ENCODE data around the gene RPS6KA4.
"Not testable (repeated sequence)": the region's sequence is repeated elsewhere in the genome, so short reads cannot be mapped to it uniquely, and the experiment has no call there.

Gene RPS6KA4

DNA sequence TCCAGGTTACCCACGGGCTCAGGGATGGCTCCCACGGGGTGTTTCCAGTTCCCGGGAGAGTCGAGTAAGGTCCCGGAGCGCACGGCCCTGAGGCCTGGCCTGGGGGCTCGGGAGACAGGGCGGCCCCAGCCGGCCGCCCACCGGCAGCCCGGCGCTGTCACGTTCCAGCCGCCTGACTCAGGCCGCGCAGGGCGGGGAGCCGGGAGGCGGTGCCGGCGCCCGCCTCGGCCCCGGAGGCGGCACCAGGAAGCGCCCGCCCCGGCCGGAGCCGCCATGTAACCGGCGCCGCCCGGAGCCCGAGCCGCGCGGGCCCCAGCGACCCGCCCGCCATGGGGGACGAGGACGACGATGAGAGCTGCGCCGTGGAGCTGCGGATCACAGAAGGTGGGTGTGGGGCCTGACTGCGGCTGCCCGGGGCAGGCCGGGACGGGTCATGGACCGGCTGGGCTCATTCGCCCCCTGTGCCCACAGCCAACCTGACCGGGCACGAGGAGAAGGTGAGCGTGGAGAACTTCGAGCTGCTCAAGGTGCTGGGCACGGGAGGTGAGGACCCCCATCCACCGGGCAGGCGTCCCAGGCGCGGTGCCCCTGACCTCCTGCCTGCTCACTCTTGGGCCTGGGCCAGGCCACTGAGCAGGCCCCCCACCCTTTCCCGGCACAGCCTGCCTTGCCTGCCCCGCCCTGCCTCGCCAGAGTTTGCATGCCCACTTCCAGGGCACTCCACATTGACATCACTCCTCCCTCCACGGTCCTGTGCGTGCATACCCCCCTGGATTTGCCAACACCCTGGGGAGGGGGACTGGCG is at the start of gene RPS6KA4:
RPS6KA4 (plus strand) TSS at position 256 of the 805 bp plus-strand sequence; CDS start at position 330, 74 bp downstream.
- Histone ChIP-seq H3K9me3 (no peaks in the 10 kb centered on the region), H3K4me1 (peaks cover 77% of the 10 kb centered on the region), H4K20me1 (peaks cover 19% of the 10 kb centered on the region; the same call in 1 of the 2 replicates), H3K9ac (peak within 1 kb of the TSS; percentile 80), H3K27ac (peak within 1 kb of the TSS; percentile 83), H3K4me3 (peak within 1 kb of the TSS; percentile 76), H3K36me3 (peaks cover 34% of the 10 kb centered on the region), H3K27me3 (no peaks in the 10 kb centered on the region), H3K4me2 (peak within 1 kb of the TSS; percentile 99)
- TF ChIP-seq Cebpa-rat (IDR thresholded peaks at IDR 0.05) = no peak

GRCh38 chr11:64312947-64313346 is 46.0 kb upstream of the RPS6KA4 start:
- Histone ChIP-seq H4K20me1 (peaks cover 49% of the 10 kb centered on the region), H3K27me3 (no peaks in the 10 kb centered on the region), H3K36me3 (peaks cover 54% of the 10 kb centered on the region), H3K9me3 (no peaks in the 10 kb centered on the region), H3K27ac (peak overlapping the region; percentile 44; the same call in 1 of the 2 replicates), H3K4me1 (peaks cover 21% of the 10 kb centered on the region), H3K4me3 (no peak overlapping the region), H3K4me2 (no peak overlapping the region), H3K9ac (peak overlapping the region; percentile 45)
- no peak for TF ChIP-seq Cebpa-rat (IDR thresholded peaks at IDR 0.05)

GRCh38 chr11:64313491-64314145 is 45.3 kb upstream of the RPS6KA4 start:
- H3K4me2 ChIP-seq = no peak overlapping the region
- H3K9ac ChIP-seq = peak overlapping the region; percentile 45; the same call in 1 of the 2 replicates

GRCh38 chr11:64314146-64314804 is 44.7 kb upstream of the RPS6KA4 start:
- H4K20me1 ChIP-seq = peaks cover 49% of the 10 kb centered on the region
- H3K4me2 ChIP-seq = no peak overlapping the region
- H3K4me1 ChIP-seq = peaks cover 26% of the 10 kb centered on the region
- peaks cover 51% of the 10 kb centered on the region for H3K36me3 ChIP-seq
- H3K9me3 ChIP-seq = no peaks in the 10 kb centered on the region
- no peak overlapping the region for H3K27ac ChIP-seq
- no peak overlapping the region for H3K4me3 ChIP-seq
- H3K27me3 ChIP-seq = no peaks in the 10 kb centered on the region
- H3K9ac ChIP-seq = peak overlapping the region; percentile 15; the same call in 1 of the 2 replicates
- no peak for TF ChIP-seq Cebpa-rat (IDR thresholded peaks at IDR 0.05)

More at GRCh38 chr11:64313491-64314145, 45.3 kb upstream of the RPS6KA4 start:
- Histone ChIP-seq H3K27me3 (no peaks in the 10 kb centered on the region), H3K27ac (no peak overlapping the region), H3K4me1 (peaks cover 20% of the 10 kb centered on the region), H3K36me3 (peaks cover 51% of the 10 kb centered on the region), H4K20me1 (peaks cover 49% of the 10 kb centered on the region), H3K4me3 (no peak overlapping the region), H3K9me3 (no peaks in the 10 kb centered on the region)
- no peak for TF ChIP-seq Cebpa-rat (IDR thresholded peaks at IDR 0.05)

GRCh38 chr11:64314805-64315561 is 44.0 kb upstream of the RPS6KA4 start:
- no peak overlapping the region for H3K9ac ChIP-seq
- H3K4me1 ChIP-seq = peaks cover 33% of the 10 kb centered on the region
- no peaks in the 10 kb centered on the region for H3K9me3 ChIP-seq
- peaks cover 49% of the 10 kb centered on the region for H4K20me1 ChIP-seq
- peaks cover 51% of the 10 kb centered on the region for H3K36me3 ChIP-seq
- H3K27me3 ChIP-seq = no peaks in the 10 kb centered on the region
- no peak overlapping the region for H3K4me3 ChIP-seq
- H3K27ac ChIP-seq = no peak overlapping the region
- TF ChIP-seq Cebpa-rat (IDR thresholded peaks at IDR 0.05) = no peak
- H3K4me2 ChIP-seq = no peak overlapping the region

DNA sequence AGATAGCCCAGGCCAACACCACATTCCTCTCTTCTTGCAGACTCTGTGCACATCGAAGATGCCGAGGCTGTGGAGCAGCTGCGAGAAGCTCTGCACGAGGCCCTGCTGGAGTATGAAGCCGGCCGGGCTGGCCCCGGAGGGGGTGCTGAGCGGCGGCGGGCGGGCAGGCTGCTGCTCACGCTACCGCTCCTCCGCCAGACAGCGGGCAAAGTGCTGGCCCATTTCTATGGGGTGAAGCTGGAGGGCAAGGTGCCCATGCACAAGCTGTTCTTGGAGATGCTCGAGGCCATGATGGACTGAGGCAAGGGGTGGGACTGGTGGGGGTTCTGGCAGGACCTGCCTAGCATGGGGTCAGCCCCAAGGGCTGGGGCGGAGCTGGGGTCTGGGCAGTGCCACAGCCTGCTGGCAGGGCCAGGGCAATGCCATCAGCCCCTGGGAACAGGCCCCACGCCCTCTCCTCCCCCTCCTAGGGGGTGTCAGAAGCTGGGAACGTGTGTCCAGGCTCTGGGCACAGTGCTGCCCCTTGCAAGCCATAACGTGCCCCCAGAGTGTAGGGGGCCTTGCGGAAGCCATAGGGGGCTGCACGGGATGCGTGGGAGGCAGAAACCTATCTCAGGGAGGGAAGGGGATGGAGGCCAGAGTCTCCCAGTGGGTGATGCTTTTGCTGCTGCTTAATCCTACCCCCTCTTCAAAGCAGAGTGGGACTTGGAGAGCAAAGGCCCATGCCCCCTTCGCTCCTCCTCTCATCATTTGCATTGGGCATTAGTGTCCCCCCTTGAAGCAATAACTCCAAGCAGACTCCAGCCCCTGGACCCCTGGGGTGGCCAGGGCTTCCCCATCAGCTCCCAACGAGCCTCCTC is 43.1 kb upstream of the RPS6KA4 start:
- Histone ChIP-seq H3K4me2 (peak overlapping the region; percentile 97), H3K4me3 (peak overlapping the region; percentile 95), H3K9ac (peak overlapping the region; percentile 84), H4K20me1 (peaks cover 40% of the 10 kb centered on the region), H3K27ac (0 out of 2 replicates have a peak overlapping the region, but pooled peaks have one; percentile 95), H3K36me3 (peaks cover 55% of the 10 kb centered on the region), H3K4me1 (peaks cover 29% of the 10 kb centered on the region)
- H3K27me3 ChIP-seq, H3K9me3 ChIP-seq: not testable (repeated sequence)

DNA sequence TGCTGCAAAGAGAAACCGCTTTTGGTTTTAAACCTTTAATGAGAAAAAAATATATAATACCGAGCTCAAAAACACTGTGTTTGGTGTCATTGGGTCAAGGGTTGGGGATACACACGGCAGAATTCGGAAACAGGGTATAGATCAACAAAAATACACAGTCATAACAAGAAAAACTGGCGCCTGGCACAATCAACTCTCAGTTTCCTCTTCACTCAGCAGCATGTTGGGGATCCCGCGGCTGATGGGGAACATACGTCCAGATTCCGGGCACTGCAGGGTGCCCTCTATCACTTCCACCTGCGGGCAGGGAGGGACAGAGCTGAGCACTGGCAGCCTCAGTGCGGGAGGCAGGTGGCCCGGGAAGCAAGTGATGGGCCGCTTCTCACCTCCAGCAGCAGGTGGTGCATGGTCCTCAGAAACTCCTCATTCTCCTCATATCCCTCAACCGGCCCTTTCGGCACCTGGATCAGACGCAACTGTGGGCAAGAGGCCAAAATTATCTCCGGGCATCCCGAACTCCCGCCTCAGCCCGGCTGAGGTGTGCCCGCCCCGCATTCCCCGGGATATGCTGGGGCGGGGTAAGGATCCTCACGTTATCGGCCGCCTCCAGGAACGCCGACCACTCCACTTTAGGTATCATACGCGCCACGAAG is 42.2 kb upstream of the RPS6KA4 start:
- no peaks in the 10 kb centered on the region for H3K9me3 ChIP-seq
- H3K27me3 ChIP-seq = no peaks in the 10 kb centered on the region
- H3K4me3 ChIP-seq = peak overlapping the region; percentile 95
- peak overlapping the region; percentile 84 for H3K9ac ChIP-seq
- H3K27ac ChIP-seq = peak overlapping the region; percentile 95
- peak overlapping the region; percentile 97 for H3K4me2 ChIP-seq
- H4K20me1 ChIP-seq = peaks cover 36% of the 10 kb centered on the region
- TF ChIP-seq Cebpa-rat (IDR thresholded peaks at IDR 0.05) = no peak
- H3K4me1 ChIP-seq = peaks cover 25% of the 10 kb centered on the region
- H3K36me3 ChIP-seq = peaks cover 62% of the 10 kb centered on the region

DNA sequence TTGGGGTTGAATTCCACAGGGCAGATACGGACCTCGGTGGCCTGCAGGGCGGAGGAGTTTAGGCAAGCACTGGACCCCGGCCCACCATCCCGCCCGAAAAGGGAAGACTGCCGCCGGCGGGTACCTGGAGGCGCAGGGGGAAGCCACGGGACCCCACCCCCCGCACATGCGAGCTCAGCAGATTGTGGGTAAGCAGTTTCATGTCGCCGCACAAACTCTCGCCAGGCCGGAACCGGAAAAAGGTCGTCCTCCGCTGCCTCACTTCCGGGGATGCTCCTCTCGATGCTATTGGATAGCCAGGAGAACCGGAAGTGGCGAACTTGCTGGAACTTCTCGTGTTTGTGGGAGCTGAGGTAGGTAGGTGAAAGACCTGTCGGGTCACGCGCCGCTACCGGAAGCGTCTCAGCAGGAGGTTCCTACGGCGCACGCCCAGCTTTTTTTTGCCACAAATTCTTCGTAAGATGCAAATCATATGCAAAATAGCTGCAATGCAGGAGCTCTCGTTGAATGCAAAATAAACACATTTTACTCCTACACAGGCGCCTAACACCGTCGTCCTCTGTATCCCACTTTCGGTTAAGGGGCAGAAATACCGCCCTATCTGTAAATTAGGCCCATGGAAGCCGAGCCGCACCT is 41.5 kb upstream of the RPS6KA4 start, which contains the start of gene TRMT112:
TRMT112 (minus strand) TSS at position 235 of the 636 bp plus-strand sequence; CDS start at position 202, 33 bp downstream.
- H3K36me3 ChIP-seq = peaks cover 65% of the 10 kb centered on the region
- H3K4me1 ChIP-seq = peaks cover 29% of the 10 kb centered on the region

More for the DNA sequence above, 41.5 kb upstream of the RPS6KA4 start, which contains the start of gene TRMT112:
- H3K9me3 ChIP-seq = no peaks in the 10 kb centered on the region
- peak within 1 kb of the TSS; percentile 84 for H3K9ac ChIP-seq
- H3K4me2 ChIP-seq = peak within 1 kb of the TSS; percentile 97
- H4K20me1 ChIP-seq = peaks cover 34% of the 10 kb centered on the region
- peak within 1 kb of the TSS; percentile 95 for H3K4me3 ChIP-seq
- H3K27ac ChIP-seq = peak within 1 kb of the TSS; percentile 95
- H3K27me3 ChIP-seq = no peaks in the 10 kb centered on the region
- TF ChIP-seq Cebpa-rat (IDR thresholded peaks at IDR 0.05) = no peak

Data from BLaER1 (cell line).